HG02870 (cell line): ENCODE measurements around the gene ZNF469.

Experiments used
- ATAC-seq: cut with Tn5 transposase; IDR thresholded peaks from one replicate; pipeline ENCODE4 v1.9.1; 2021; ENCODE audit warnings: mild to moderate bottlenecking, moderate library complexity; ENCODE audit not compliant: unreplicated experiment

Gene ZNF469

GRCh38 chr16:88389191-88389590 lies 6.4 kb downstream of the ZNF469 start:
- no peak for ATAC-seq

- no peak for ATAC-seq
These were observed 6.9 kb downstream of the ZNF469 start for GRCh38 chr16:88389621-88390160.

GRCh38 chr16:88390265-88390664 lies 7.5 kb downstream of the ZNF469 start:
- ATAC-seq = no peak

- ATAC-seq = no peak
These were observed 8.0 kb downstream of the ZNF469 start for GRCh38 chr16:88390735-88391134.

DNA sequence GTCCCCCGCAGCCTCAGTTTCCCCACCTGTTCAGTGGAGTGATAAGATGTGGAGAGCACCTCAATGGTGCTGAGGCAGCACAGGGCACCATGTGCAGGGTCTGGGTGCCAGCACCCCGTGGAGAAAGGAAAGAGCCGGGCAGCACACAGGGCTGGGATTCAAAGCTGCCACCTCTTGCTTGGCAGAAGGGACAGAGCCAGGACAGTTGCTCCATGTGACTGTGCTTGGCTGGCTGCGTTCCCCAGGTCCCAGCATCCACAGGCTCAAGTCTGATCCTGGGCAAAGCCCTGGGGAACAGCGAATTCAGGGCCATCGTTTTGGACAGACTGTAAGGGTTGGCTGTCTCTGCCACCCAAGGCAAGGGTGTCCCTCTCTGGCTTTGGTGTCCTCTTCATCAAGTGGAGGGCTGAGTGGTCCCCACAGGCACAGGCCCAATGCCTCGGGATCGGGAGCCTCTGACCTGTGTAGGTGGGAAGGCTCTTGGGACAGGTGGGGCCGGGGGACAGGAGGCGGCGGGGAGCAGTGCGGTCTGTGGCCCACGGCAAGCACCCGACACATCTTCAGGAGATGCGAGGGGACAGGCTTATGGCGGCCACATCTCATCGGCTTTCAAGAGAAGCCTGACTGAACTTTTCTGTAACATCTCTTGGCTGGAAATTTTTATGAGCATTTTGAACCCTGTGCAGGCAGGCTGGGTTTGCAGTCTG lies 8.5 kb downstream of the ZNF469 start:
- ATAC-seq = no peak

GRCh38 chr16:88392111-88392510 lies 9.4 kb downstream of the ZNF469 start:
- no peak for ATAC-seq

DNA sequence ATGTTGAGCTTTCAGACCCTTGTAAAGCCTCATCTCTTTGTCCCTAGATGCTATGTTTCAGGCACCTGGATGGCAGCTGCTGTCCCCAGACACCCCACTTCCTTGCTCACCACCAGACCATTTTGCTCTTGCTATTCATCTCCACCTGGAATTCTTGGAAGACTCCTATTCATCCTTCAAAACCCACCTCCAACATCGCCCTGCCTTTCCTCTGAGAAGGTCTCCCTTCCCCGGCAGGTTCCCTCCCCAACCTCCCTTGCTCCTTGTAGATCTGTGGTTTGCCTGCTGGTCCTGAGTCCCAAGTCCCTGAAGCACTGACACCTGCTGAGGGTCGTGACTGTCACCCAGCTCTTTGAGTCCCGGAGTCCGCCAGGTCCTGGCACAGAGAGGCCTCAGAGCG lies 9.9 kb downstream of the ZNF469 start:
- no peak for ATAC-seq

GRCh38 chr16:88393034-88393433 lies 10.3 kb downstream of the ZNF469 start:
- ATAC-seq = no peak

DNA sequence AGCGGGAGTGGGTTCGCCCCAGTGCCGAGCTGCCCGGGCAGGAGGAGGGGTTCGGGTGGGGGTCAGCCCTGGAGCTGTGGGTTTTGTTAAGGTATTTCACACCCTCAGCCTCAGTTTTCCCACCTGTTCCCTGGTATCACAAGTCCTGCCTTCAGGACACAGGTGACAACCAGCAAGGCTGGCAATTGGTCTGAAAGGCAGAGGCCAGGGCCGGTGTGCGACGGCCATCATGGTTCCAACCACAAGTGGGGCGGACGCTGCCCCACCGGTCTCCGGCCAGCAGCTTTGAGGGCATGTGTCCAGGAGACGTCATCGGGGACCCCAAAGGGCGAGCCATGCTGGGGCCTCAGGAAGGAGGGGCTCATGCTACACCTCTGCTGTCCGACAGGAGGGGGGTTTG lies 10.8 kb downstream of the ZNF469 start:
- no peak for ATAC-seq

GRCh38 chr16:88394426-88394825 lies 11.7 kb downstream of the ZNF469 start:
- no peak for ATAC-seq

- ATAC-seq = no peak
These were observed 13.2 kb downstream of the ZNF469 start for GRCh38 chr16:88395669-88396584.

GRCh38 chr16:88398170-88398873 lies 15.6 kb downstream of the ZNF469 start:
- no peak for ATAC-seq

DNA sequence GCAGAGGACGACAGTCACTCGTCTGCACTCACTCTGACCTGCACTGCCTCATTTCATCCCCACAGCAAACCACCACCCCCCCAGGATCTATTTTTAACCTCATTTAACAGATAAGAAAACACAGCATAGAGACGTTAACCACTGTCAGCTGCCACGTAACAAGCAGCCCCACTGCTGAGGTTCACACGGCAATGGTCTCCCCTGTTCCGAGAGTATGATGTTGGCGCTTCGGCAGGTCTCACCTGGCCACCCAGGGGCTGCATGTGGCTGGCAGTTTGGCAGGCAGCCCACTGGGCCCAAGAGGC lies 16.1 kb downstream of the ZNF469 start:
- ATAC-seq = no peak

GRCh38 chr16:88400186-88400585 lies 17.4 kb downstream of the ZNF469 start:
- no peak for ATAC-seq

DNA sequence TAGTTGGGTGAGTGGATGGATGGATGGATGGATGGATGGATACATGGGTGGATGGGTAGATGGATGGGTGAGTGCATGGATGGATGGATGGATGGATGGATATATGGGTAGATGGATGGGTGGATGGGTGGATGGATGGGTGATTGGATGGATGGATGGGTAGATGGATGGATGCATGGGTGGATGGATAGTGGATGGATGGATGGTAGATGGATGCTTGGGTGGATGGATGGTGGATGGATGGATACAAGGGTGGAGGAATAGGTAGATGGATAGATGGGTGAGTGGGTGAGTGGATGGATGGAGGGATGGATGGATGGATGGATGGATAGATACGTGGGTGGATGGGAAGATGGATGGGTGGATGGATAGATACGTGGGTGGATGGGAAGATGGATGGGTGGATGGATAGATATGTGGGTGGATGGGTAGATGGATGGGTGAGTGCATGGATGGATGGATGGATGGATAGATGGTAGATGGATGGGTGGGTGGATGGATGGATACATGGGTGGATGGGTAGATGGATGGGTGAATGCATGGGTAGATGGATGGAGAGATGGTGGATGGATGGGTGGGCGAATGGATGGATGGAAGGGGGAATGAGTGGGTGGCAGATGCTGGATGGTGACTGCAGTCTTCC lies 19.0 kb downstream of the ZNF469 start:
- no peak for ATAC-seq

DNA sequence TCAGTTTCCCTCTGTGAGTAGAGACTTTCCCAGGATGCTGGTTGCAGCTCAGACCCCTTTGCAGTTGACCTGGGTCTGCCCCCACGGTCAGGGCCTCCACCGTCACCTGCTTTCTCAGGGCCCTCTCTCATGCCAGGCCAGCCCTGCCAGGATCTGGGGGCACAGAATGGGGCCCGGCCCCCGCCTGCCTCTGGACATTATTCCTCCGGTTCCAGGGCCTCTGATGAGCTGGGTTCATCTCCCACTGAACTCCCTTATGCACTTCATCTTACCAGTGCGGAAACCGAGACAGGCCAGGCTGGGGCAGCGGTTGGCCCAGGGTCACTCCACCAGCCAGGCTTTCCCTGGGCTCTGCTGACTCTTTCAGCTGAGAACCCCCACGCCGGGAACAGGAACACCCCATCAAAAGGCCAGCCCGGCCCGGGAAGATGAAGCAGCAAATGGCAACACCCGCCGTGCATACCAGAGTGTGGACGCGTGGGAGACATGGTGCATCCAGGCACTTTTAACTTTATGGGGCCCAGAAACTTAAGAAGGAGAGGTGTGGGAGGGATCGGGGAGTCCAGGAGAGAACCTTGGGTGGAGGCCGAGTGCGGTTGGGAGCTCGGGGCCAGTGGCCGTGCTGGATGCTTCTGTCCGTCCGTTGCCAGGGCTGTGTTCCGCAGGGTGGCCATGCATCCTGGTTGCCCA lies 19.9 kb downstream of the ZNF469 start:
- ATAC-seq = no peak

DNA sequence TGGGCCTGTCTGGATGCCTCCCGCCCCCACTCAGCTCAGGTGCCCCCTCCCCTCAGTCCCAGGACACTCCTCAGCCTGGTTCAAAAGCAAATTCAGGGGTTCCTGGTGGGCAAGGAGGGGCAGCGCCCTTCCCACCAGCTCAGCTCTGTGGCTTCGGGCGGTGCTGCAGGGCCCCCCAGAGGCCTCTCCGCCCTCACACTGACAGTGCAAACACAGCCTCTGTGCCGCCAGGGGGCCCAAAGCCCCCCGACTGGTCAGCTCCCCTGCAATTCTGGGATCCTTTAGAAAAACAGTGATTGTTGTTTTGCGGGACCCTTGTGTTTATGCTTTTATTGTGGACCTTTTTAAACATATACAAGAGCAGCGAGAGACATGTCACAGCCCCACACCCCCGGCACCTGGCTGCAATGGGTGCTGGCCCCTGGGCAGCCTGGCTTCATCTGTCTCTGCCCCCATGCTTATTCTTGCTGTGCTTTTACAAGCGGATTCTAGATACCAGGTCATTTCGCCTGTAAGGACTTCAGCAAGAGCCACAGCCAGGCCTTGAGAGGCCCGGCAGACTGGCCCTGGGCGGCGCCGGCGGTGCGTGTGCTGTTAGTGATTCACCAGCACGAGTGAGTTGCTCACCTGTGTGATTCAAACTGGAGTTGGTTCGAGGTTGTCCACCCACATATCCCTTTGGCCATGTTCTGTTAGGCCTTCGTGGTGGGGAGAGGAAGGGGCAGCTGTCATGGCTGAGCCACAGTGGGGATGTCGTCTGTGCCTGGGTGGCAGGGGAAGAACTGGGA lies 21.2 kb downstream of the ZNF469 start:
- ATAC-seq = no peak

DNA sequence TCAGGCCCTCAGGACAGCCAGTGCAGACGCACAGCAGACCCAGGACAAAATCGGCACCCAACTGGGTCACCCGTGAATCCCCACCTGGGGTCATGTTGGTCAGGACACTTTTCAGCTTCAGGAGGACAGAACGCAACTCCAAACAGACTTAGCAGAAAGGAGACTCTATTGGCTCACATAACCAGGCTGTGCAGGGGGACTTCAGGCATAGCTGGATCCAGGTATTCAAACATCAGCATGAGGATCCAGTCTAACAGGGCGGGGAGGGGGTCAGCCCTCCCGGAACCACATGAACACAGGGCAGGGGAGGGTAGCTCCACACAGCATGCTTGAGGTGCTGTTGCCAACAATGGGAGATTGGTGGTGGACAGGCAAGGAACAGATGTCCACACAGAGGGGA lies 22.0 kb downstream of the ZNF469 start:
- ATAC-seq = no peak

DNA sequence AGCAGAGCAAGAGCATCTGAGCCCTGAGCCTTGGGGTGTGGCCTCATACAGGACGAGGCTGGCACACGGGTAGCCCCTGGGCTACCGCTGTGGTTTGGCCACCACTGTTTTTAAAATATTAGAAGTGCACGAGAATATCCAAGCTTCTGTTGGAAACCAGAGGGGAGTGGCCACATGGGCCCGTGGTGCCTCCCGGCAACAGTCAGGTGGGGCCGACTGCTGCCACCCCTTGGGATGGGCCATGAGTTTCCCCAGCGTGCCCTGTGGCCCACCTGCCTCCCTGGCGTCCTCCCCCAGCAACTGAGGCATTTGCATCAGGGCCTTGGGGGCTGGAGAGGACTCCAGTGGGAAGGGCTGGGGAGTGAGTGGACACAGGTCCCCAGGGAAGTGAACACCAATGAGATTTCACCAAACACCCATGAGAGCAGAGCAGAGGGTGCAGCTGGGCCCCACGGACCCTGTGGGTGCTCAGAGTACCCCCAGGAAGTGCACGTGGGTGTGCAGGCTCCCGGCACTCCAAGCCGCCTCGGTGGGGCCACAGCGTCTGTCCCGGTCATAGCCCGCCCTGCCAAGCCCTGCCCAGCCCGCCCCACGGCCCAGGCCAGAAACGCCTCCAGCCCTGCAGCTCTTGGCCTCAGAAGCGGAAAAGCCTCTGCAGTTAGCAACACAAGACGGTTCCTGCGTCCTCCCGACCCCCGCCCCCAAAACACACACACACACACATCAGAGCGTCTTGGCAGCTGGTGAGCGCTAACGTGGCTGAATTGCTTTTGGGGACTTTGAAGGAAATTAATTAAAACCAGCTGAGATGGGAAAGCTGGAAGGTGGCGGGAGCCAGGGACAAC lies 22.7 kb downstream of the ZNF469 start:
- ATAC-seq = no peak
